ENCODE measurements around the gene TANC1.

TANC1 gene

GRCh38 chr2:159157361-159158209 lies 189.1 kb downstream of the TANC1 start:
- Histone ChIP-seq H3K9ac (ENCODE audit: low read length) (no peak overlapping the region), H3K9me3 (ENCODE audit: control insufficient read depth, low read length) (no peaks in the 10 kb centered on the region), H3K4me1 (ENCODE audit: control insufficient read depth, insufficient read depth, low read length) (peaks cover 44% of the 10 kb centered on the region), H3K36me3 (ENCODE audit: control insufficient read depth, insufficient read depth, low read length) (no peaks in the 10 kb centered on the region), H3K27me3 (ENCODE audit: control insufficient read depth, insufficient read depth, low read length) (no peaks in the 10 kb centered on the region), H3K4me3 (ENCODE audit: low read length) (no peak overlapping the region)

DNA sequence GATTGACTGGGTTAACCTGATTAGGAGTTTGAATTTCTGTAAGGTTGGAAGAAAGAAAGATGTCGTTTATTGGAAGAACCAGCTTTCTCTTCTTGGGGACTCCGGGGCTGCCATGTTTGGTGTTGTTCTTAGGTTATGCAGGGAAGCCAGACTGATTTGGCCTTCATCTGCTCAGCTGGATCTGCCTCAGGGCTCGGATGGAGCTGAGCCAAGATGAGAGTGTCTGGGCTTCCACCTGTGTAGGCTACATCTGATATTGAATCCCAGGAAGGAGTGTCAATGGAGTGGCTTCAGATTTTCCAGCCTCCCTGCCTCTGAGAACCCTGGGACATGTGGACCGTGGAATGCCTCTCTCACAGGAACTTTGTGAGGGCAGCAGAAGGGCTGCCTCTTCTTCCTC lies 192.0 kb downstream of the TANC1 start:
- Histone ChIP-seq H3K9me3 (ENCODE audit: control insufficient read depth, low read length) (no peaks in the 10 kb centered on the region), H3K9ac (ENCODE audit: low read length) (no peak overlapping the region), H3K27me3 (ENCODE audit: control insufficient read depth, insufficient read depth, low read length) (no peaks in the 10 kb centered on the region), H3K36me3 (ENCODE audit: control insufficient read depth, insufficient read depth, low read length) (no peaks in the 10 kb centered on the region), H3K4me3 (ENCODE audit: low read length) (no peak overlapping the region), H3K4me1 (ENCODE audit: control insufficient read depth, insufficient read depth, low read length) (peaks cover 16% of the 10 kb centered on the region)

DNA sequence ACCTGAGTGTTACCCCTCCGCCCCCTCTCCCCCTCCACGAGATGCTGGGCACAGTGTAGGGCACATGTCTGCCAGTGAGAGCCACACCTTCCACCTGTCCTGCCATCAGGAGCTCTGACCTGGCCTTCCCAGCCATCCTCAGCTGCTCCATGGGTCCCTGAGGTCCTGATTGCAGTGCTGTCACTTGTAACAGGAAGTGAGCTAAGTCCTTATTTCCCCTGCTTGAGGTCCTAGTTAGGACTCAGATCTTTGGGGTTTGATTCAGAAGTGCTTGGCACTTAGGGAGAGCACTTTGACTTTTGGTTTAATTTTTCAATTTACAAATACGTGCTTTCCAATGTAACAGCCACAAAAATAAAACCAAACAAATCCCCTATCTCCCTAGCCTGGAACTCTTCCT lies 192.5 kb downstream of the TANC1 start:
- H3K9me3 ChIP-seq (ENCODE audit: control insufficient read depth, low read length) = no peaks in the 10 kb centered on the region
- no peak overlapping the region for H3K4me3 ChIP-seq (ENCODE audit: low read length)
- peaks cover 14% of the 10 kb centered on the region for H3K4me1 ChIP-seq (ENCODE audit: control insufficient read depth, insufficient read depth, low read length)
- H3K36me3 ChIP-seq (ENCODE audit: control insufficient read depth, insufficient read depth, low read length) = no peaks in the 10 kb centered on the region
- no peak overlapping the region for H3K9ac ChIP-seq (ENCODE audit: low read length)
- H3K27me3 ChIP-seq (ENCODE audit: control insufficient read depth, insufficient read depth, low read length) = no peaks in the 10 kb centered on the region

DNA sequence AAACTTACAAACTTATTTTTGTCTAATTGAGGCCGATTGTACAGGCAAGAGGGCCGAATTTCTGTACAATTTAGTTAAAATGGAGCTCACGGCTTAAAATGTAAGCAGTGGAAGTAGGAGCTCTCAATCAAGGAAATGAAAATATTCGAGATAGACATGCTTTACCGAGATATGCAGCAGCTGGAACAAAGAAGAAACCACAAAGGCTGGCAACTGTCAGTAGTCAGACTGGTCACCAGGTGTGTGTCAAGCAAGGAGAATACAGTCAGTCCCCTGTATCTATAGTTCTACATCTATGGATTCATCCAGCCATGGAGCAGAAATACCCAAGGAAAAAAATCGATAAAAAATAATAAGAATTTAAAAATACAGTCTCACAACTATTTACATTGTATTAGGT lies 195.5 kb downstream of the TANC1 start:
- H3K36me3 ChIP-seq (ENCODE audit: control insufficient read depth, insufficient read depth, low read length) = no peaks in the 10 kb centered on the region
- no peaks in the 10 kb centered on the region for H3K27me3 ChIP-seq (ENCODE audit: control insufficient read depth, insufficient read depth, low read length)
- H3K4me3 ChIP-seq (ENCODE audit: low read length) = no peak overlapping the region
- no peaks in the 10 kb centered on the region for H3K4me1 ChIP-seq (ENCODE audit: control insufficient read depth, insufficient read depth, low read length)
- H3K9ac ChIP-seq (ENCODE audit: low read length) = no peak overlapping the region
- H3K9me3 ChIP-seq (ENCODE audit: control insufficient read depth, low read length) = no peaks in the 10 kb centered on the region

- peaks cover 3% of the 10 kb centered on the region for H3K4me1 ChIP-seq (ENCODE audit: control insufficient read depth, insufficient read depth, low read length)
- H3K4me3 ChIP-seq (ENCODE audit: low read length) = no peak overlapping the region
- H3K36me3 ChIP-seq (ENCODE audit: control insufficient read depth, insufficient read depth, low read length) = no peaks in the 10 kb centered on the region
- no peaks in the 10 kb centered on the region for H3K27me3 ChIP-seq (ENCODE audit: control insufficient read depth, insufficient read depth, low read length)
- H3K9ac ChIP-seq (ENCODE audit: low read length) = no peak overlapping the region
- H3K9me3 ChIP-seq (ENCODE audit: control insufficient read depth, low read length) = no peaks in the 10 kb centered on the region
Measured at GRCh38 chr2:159164457-159164911, 196.0 kb downstream of the TANC1 start.

DNA sequence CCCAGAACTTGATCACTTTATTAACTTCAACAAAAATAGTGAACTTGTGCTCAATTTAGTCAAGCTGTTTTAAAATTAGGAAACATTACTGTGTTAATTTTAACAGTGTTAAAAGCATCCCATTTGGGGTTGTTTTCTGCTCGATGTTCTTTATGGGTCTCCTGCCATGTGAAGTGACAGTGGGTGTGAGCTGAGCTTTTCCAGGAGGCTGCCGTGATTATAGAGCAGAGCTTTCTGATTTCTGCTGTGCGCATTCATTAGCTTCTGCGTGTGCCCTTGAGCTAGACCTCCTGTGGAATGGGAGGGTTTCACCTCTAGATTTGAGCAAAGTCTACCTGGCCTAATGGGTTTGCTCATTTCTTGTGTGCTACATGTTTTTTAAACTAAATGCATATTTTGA lies 196.6 kb downstream of the TANC1 start:
- H3K4me3 ChIP-seq (ENCODE audit: low read length) = no peak overlapping the region
- H3K36me3 ChIP-seq (ENCODE audit: control insufficient read depth, insufficient read depth, low read length) = no peaks in the 10 kb centered on the region
- H3K4me1 ChIP-seq (ENCODE audit: control insufficient read depth, insufficient read depth, low read length) = peaks cover 5% of the 10 kb centered on the region
- H3K9ac ChIP-seq (ENCODE audit: low read length) = no peak overlapping the region
- no peaks in the 10 kb centered on the region for H3K9me3 ChIP-seq (ENCODE audit: control insufficient read depth, low read length)
- no peaks in the 10 kb centered on the region for H3K27me3 ChIP-seq (ENCODE audit: control insufficient read depth, insufficient read depth, low read length)

GRCh38 chr2:159168707-159169106 lies 200.3 kb downstream of the TANC1 start:
- Histone ChIP-seq H3K4me3 (ENCODE audit: low read length) (no peak overlapping the region), H3K9me3 (ENCODE audit: control insufficient read depth, low read length) (no peaks in the 10 kb centered on the region), H3K36me3 (ENCODE audit: control insufficient read depth, insufficient read depth, low read length) (no peaks in the 10 kb centered on the region), H3K27me3 (ENCODE audit: control insufficient read depth, insufficient read depth, low read length) (no peaks in the 10 kb centered on the region), H3K9ac (ENCODE audit: low read length) (no peak overlapping the region), H3K4me1 (ENCODE audit: control insufficient read depth, insufficient read depth, low read length) (peaks cover 5% of the 10 kb centered on the region)

DNA sequence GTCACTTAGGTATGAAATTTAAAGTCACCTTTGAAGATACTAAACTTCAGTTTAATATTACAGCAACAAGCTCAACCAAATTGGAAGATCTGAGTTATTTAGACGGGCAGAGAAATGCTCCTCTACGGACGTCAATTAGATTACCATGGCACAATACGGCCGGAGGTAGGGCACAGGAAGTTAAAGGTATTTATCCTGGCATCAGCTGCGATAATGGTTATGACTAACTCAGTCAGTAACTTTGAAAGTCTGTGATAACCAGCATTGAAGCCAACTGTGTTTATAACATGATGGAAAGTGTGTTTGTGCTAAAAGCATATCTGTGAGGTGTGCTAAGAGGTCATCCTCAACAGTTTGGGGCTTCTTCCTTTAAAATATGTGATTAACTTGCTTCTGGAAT lies 200.7 kb downstream of the TANC1 start:
- Histone ChIP-seq H3K9me3 (ENCODE audit: control insufficient read depth, low read length) (no peaks in the 10 kb centered on the region), H3K4me1 (ENCODE audit: control insufficient read depth, insufficient read depth, low read length) (peaks cover 5% of the 10 kb centered on the region), H3K36me3 (ENCODE audit: control insufficient read depth, insufficient read depth, low read length) (no peaks in the 10 kb centered on the region), H3K4me3 (ENCODE audit: low read length) (no peak overlapping the region), H3K9ac (ENCODE audit: low read length) (no peak overlapping the region), H3K27me3 (ENCODE audit: control insufficient read depth, insufficient read depth, low read length) (no peaks in the 10 kb centered on the region)

- Histone ChIP-seq H3K4me3 (ENCODE audit: low read length) (no peak overlapping the region), H3K27me3 (ENCODE audit: control insufficient read depth, insufficient read depth, low read length) (no peaks in the 10 kb centered on the region), H3K9ac (ENCODE audit: low read length) (no peak overlapping the region), H3K36me3 (ENCODE audit: control insufficient read depth, insufficient read depth, low read length) (no peaks in the 10 kb centered on the region), H3K4me1 (ENCODE audit: control insufficient read depth, insufficient read depth, low read length) (peaks cover 5% of the 10 kb centered on the region), H3K9me3 (ENCODE audit: control insufficient read depth, low read length) (no peaks in the 10 kb centered on the region)
Measured at GRCh38 chr2:159172403-159172802, 204.0 kb downstream of the TANC1 start.

DNA sequence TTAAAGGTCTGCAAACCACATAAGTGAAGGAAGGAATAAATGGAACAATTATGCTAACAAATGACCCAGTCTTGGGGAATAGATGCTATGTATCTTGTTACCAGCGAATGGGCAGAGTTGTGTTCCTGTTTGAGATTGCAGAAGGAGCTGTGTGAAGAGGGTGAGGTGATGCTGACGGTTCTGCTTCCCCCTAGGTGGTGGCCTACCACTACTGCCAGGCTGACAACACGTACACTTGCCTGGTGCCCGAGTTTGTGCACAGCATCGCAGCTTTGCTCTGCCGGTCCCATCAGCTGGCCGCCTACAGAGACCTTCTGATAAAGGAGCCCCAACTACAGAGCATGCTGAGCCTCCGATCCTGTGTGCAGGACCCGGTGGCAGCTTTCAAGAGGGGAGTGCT lies 206.3 kb downstream of the TANC1 start:
- no peaks in the 10 kb centered on the region for H3K27me3 ChIP-seq (ENCODE audit: control insufficient read depth, insufficient read depth, low read length)
- H3K36me3 ChIP-seq (ENCODE audit: control insufficient read depth, insufficient read depth, low read length) = no peaks in the 10 kb centered on the region
- no peaks in the 10 kb centered on the region for H3K4me1 ChIP-seq (ENCODE audit: control insufficient read depth, insufficient read depth, low read length)
- H3K9ac ChIP-seq (ENCODE audit: low read length) = no peak overlapping the region
- H3K4me3 ChIP-seq (ENCODE audit: low read length) = no peak overlapping the region
- no peaks in the 10 kb centered on the region for H3K9me3 ChIP-seq (ENCODE audit: control insufficient read depth, low read length)

DNA sequence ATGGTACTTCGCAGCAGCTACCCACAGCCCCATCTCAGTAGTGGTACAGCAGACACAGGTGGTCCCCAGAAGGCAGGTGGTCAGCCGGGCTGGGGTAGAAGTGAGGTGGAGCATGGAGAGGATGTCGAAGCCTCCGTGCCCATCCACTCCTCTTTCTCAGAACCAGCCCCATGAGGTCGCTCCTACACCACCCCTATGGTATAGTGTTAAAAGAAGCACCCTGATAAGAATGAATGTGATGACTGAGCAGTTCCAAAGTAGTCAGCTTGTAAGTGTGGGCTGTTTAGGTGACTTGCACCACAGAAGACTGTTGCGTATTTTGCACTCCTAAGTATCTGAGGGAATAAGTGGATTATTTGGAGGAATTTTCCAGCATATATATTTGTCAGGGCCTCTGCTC lies 206.7 kb downstream of the TANC1 start:
- no peaks in the 10 kb centered on the region for H3K27me3 ChIP-seq (ENCODE audit: control insufficient read depth, insufficient read depth, low read length)
- H3K36me3 ChIP-seq (ENCODE audit: control insufficient read depth, insufficient read depth, low read length) = no peaks in the 10 kb centered on the region
- no peak overlapping the region for H3K9ac ChIP-seq (ENCODE audit: low read length)
- H3K4me1 ChIP-seq (ENCODE audit: control insufficient read depth, insufficient read depth, low read length) = no peaks in the 10 kb centered on the region
- H3K9me3 ChIP-seq (ENCODE audit: control insufficient read depth, low read length) = no peaks in the 10 kb centered on the region
- H3K4me3 ChIP-seq (ENCODE audit: low read length) = no peak overlapping the region

- no peaks in the 10 kb centered on the region for H3K36me3 ChIP-seq (ENCODE audit: control insufficient read depth, insufficient read depth, low read length)
- H3K4me1 ChIP-seq (ENCODE audit: control insufficient read depth, insufficient read depth, low read length) = no peaks in the 10 kb centered on the region
- H3K9me3 ChIP-seq (ENCODE audit: control insufficient read depth, low read length) = no peaks in the 10 kb centered on the region
- no peaks in the 10 kb centered on the region for H3K27me3 ChIP-seq (ENCODE audit: control insufficient read depth, insufficient read depth, low read length)
- no peak overlapping the region for H3K4me3 ChIP-seq (ENCODE audit: low read length)
- no peak overlapping the region for H3K9ac ChIP-seq (ENCODE audit: low read length)
Measured at GRCh38 chr2:159175927-159176326, 207.5 kb downstream of the TANC1 start.

All from mucosa of stomach (tissue), 1 donor.